ACC112 (cell line): ENCODE results near the gene TRABD2B.

ENCODE experiments used
- H2AFZ ChIP-seq: fragments of 200-600 bp; sonication (generic); one replicate; pipeline ENCODE4 v1.6.0; 2017; ENCODE audit warnings: antibody characterized with exemption, low read length; ENCODE audit not compliant: unreplicated experiment
- H3K27ac ChIP-seq: fragments of 200-600 bp; sonication (generic); 2 replicates; pipeline ENCODE4 v1.5.1; 2014; ENCODE audit warnings: low read depth, mild to moderate bottlenecking, antibody characterized with exemption, low read length, moderate library complexity
- H3K27me3 ChIP-seq: fragments of 200-600 bp; sonication (generic); 2 replicates; pipeline ENCODE4 v1.6.1; 2014; ENCODE audit warnings: mild to moderate bottlenecking, antibody characterized with exemption, low read length, moderate library complexity, mixed read lengths; ENCODE audit not compliant: insufficient read depth
- H3K36me3 ChIP-seq: fragments of 200-600 bp; sonication (generic); 2 replicates; pipeline ENCODE4 v1.6.1; 2016; ENCODE audit warnings: mild to moderate bottlenecking, antibody characterized with exemption, low read length, moderate library complexity, mixed read lengths; ENCODE audit not compliant: insufficient read depth
- H3K4me1 ChIP-seq: fragments of 200-600 bp; sonication (generic); one replicate; pipeline ENCODE4 v1.6.1; 2016; ENCODE audit warnings: low read length, mixed read lengths; ENCODE audit not compliant: insufficient read depth, unreplicated experiment, control insufficient read depth
- H3K4me3 ChIP-seq: fragments of 200-600 bp; sonication (generic); 2 replicates; pipeline ENCODE4 v1.5.1; 2014; ENCODE audit warnings: mild to moderate bottlenecking, low read depth, low read length
- H3K79me2 ChIP-seq: fragments of 200-600 bp; sonication (generic); one replicate; pipeline ENCODE4 v1.6.0; 2016; ENCODE audit warnings: low read length; ENCODE audit not compliant: control insufficient read depth, unreplicated experiment, insufficient read depth

The TRABD2B gene

GRCh38 chr1:47935856-47936255 is 61.3 kb downstream of the TRABD2B start:
- Histone ChIP-seq H3K27me3 (no peaks in the 10 kb centered on the region), H2AFZ (no peak overlapping the region), H3K4me3 (no peak overlapping the region), H3K4me1 (no peaks in the 10 kb centered on the region), H3K36me3 (no peaks in the 10 kb centered on the region), H3K79me2 (no peaks in the 10 kb centered on the region), H3K27ac (no peak overlapping the region)

GRCh38 chr1:47935163-47935562 is 62.0 kb downstream of the TRABD2B start:
- no peak overlapping the region for H3K27ac ChIP-seq
- no peak overlapping the region for H3K4me3 ChIP-seq
- no peaks in the 10 kb centered on the region for H3K79me2 ChIP-seq
- H2AFZ ChIP-seq, result no peak overlapping the region
- H3K36me3 ChIP-seq, result no peaks in the 10 kb centered on the region
- no peaks in the 10 kb centered on the region for H3K4me1 ChIP-seq
- no peaks in the 10 kb centered on the region for H3K27me3 ChIP-seq

- Histone ChIP-seq H3K27me3 (no peaks in the 10 kb centered on the region), H3K27ac (peak overlapping the region; percentile 37; the same call in 1 of the 2 replicates), H3K4me1 (no peaks in the 10 kb centered on the region), H3K4me3 (no peak overlapping the region), H3K36me3 (no peaks in the 10 kb centered on the region), H3K79me2 (no peaks in the 10 kb centered on the region), H2AFZ (no peak overlapping the region)
Observed at GRCh38 chr1:47934243-47934805, 62.9 kb downstream of the TRABD2B start.

- no peaks in the 10 kb centered on the region for H3K27me3 ChIP-seq
- H3K4me1 ChIP-seq, result no peaks in the 10 kb centered on the region
- no peaks in the 10 kb centered on the region for H3K36me3 ChIP-seq
- H3K79me2 ChIP-seq, result no peaks in the 10 kb centered on the region
- H2AFZ ChIP-seq, result no peak overlapping the region
- H3K4me3 ChIP-seq, result no peak overlapping the region
- no peak overlapping the region for H3K27ac ChIP-seq
Observed at GRCh38 chr1:47932743-47933142, 64.4 kb downstream of the TRABD2B start.

GRCh38 chr1:47931395-47931794 is 65.8 kb downstream of the TRABD2B start:
- no peaks in the 10 kb centered on the region for H3K4me1 ChIP-seq
- no peaks in the 10 kb centered on the region for H3K79me2 ChIP-seq
- H3K27ac ChIP-seq, result no peak overlapping the region
- no peak overlapping the region for H3K4me3 ChIP-seq
- H3K36me3 ChIP-seq, result no peaks in the 10 kb centered on the region
- H2AFZ ChIP-seq, result no peak overlapping the region
- no peaks in the 10 kb centered on the region for H3K27me3 ChIP-seq

- H3K4me3 ChIP-seq, result no peak overlapping the region
- H3K27ac ChIP-seq, result no peak overlapping the region
- no peaks in the 10 kb centered on the region for H3K27me3 ChIP-seq
- H3K4me1 ChIP-seq, result no peaks in the 10 kb centered on the region
- no peaks in the 10 kb centered on the region for H3K79me2 ChIP-seq
- H3K36me3 ChIP-seq, result no peaks in the 10 kb centered on the region
- H2AFZ ChIP-seq, result no peak overlapping the region
Observed at GRCh38 chr1:47930210-47930840, 66.9 kb downstream of the TRABD2B start.

- Histone ChIP-seq H2AFZ (no peak overlapping the region), H3K36me3 (no peaks in the 10 kb centered on the region), H3K27ac (no peak overlapping the region), H3K79me2 (no peaks in the 10 kb centered on the region), H3K4me3 (no peak overlapping the region), H3K27me3 (no peaks in the 10 kb centered on the region), H3K4me1 (no peaks in the 10 kb centered on the region)
Observed at GRCh38 chr1:47927165-47927564, 70.0 kb downstream of the TRABD2B start.

GRCh38 chr1:47926461-47926999 is 70.7 kb downstream of the TRABD2B start:
- no peak overlapping the region for H3K4me3 ChIP-seq
- no peaks in the 10 kb centered on the region for H3K27me3 ChIP-seq
- no peaks in the 10 kb centered on the region for H3K4me1 ChIP-seq
- no peaks in the 10 kb centered on the region for H3K36me3 ChIP-seq
- H3K79me2 ChIP-seq, result no peaks in the 10 kb centered on the region
- H2AFZ ChIP-seq, result no peak overlapping the region
- H3K27ac ChIP-seq, result no peak overlapping the region

- Histone ChIP-seq H2AFZ (no peak overlapping the region), H3K27me3 (no peaks in the 10 kb centered on the region), H3K79me2 (no peaks in the 10 kb centered on the region), H3K27ac (no peak overlapping the region), H3K4me1 (no peaks in the 10 kb centered on the region), H3K4me3 (no peak overlapping the region), H3K36me3 (no peaks in the 10 kb centered on the region)
Observed at GRCh38 chr1:47924270-47925048, 72.7 kb downstream of the TRABD2B start.

- no peak overlapping the region for H3K27ac ChIP-seq
- H3K79me2 ChIP-seq, result no peaks in the 10 kb centered on the region
- H3K27me3 ChIP-seq, result no peaks in the 10 kb centered on the region
- no peak overlapping the region for H3K4me3 ChIP-seq
- no peaks in the 10 kb centered on the region for H3K4me1 ChIP-seq
- no peak overlapping the region for H2AFZ ChIP-seq
- no peaks in the 10 kb centered on the region for H3K36me3 ChIP-seq
Observed at GRCh38 chr1:47921935-47922415, 75.2 kb downstream of the TRABD2B start.
